Ishikawa (cell line): ENCODE measurements around the gene TUBD1.

Experiments
- CREB1 ChIP-seq: IDR thresholded peaks from 2 replicates; pipeline ENCODE4 v1.6.1; 2012; ENCODE audit warnings: low read depth
- EGR1 ChIP-seq: IDR thresholded peaks from 2 replicates; pipeline ENCODE4 v1.6.1; 2012
- EP300 ChIP-seq: IDR thresholded peaks from 2 replicates; pipeline ENCODE4 v1.6.1; 2012; ENCODE audit warnings: borderline replicate concordance
- MAX ChIP-seq: IDR thresholded peaks from 2 replicates; pipeline ENCODE4 v1.6.1; 2012
- REST ChIP-seq: IDR thresholded peaks from 2 replicates; pipeline ENCODE4 v1.6.1; 2012; ENCODE audit warnings: low read depth, mild to moderate bottlenecking
- TCF12 ChIP-seq: IDR thresholded peaks from 2 replicates; pipeline ENCODE4 v1.6.1; 2012; ENCODE audit warnings: low read depth
- YY1 ChIP-seq: IDR thresholded peaks from 2 replicates; pipeline ENCODE4 v1.6.1; 2012; ENCODE audit warnings: low read depth

GRCh38 chr17:59853168-59853918 lies 39.4 kb downstream of the TUBD1 start:
- no peak for TF ChIP-seq MAX
- no peak; the same call in 1 of the 2 replicates for TF ChIP-seq EP300
- peak; percentile 76 for TF ChIP-seq YY1
- no peak; the same call in 1 of the 2 replicates for TF ChIP-seq TCF12
- no peak for TF ChIP-seq REST
- TF ChIP-seq CREB1: no peak
- no peak for TF ChIP-seq EGR1
